HCT116 (cell line): ENCODE data around the gene ITPKA.

Source experiments
- EZH2 ChIP-seq: fragments of 200-600 bp; sonication (generic); IDR thresholded peaks from 2 replicates; pipeline ENCODE4 v1.6.1; 2017; ENCODE audit warnings: antibody characterized with exemption, mixed run types
- FOSL1 ChIP-seq: IDR thresholded peaks from 2 replicates; pipeline ENCODE4 v1.6.1; 2012; ENCODE audit warnings: low read depth
- POLR2A ChIP-seq: IDR thresholded peaks from 2 replicates; pipeline ENCODE4 v1.7.0; 2011; ENCODE audit warnings: borderline replicate concordance; ENCODE audit not compliant: insufficient read depth, insufficient read length; ENCODE audit errors: extremely low read depth
- POLR2AphosphoS5 ChIP-seq: IDR thresholded peaks from 2 replicates; pipeline ENCODE4 v1.6.1; 2011; ENCODE audit warnings: mild to moderate bottlenecking, low read depth, low read length, moderate library complexity
- SP1 ChIP-seq: IDR thresholded peaks from 2 replicates; pipeline ENCODE4 v1.6.1; 2012; ENCODE audit warnings: low read depth
- SRF ChIP-seq: IDR thresholded peaks from 2 replicates; pipeline ENCODE4 v1.6.1; 2012; ENCODE audit warnings: low read depth
- ZFX ChIP-seq: fragments of 450-650 bp; IDR thresholded peaks from 2 replicates; pipeline ENCODE4 v1.6.1; 2017
- TF ChIP-seq, protein P1 (sequence below), 3 experiments: fragments of 200-600 bp in 1 of 3; sonication (generic) in 1 of 3; IDR thresholded peaks in 2 of 3; conservative IDR thresholded peaks in 1 of 3; 2 replicates each; pipeline ENCODE4 v1.5.1; 2012 to 2017; ENCODE audit warnings: low read depth in 2 of 3, low read length in 2 of 3, antibody characterized with exemption in 1 of 3, borderline replicate concordance in 1 of 3, control low read depth in 1 of 3, mild to moderate bottlenecking in 1 of 3, mixed read lengths in 1 of 3, mixed run types in 1 of 3, moderate library complexity in 1 of 3; ENCODE audit not compliant: insufficient read depth in 1 of 3

DNA sequence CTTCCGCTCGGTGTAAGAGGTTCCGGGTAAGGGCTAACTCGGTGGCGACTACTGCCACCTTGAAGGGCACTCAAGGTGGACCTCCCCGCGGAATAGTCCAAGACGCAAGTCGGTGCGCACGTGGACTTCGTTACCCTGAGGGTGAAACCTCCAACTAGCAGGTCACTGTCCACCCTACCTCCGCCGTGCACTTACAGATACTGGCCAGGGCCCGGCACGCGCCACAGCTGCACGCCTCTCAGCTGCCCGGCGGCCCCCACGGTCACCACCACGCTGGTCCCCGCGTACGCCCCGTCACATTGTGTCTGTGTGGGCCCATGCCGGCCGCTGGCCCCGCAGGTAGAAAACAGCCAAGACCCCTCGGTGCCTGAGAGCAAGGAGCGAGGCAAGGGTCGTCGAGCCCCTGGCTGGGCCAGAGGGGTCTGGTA is 18.9 kb downstream of the ITPKA start:
- TF ChIP-seq, protein P1, sequence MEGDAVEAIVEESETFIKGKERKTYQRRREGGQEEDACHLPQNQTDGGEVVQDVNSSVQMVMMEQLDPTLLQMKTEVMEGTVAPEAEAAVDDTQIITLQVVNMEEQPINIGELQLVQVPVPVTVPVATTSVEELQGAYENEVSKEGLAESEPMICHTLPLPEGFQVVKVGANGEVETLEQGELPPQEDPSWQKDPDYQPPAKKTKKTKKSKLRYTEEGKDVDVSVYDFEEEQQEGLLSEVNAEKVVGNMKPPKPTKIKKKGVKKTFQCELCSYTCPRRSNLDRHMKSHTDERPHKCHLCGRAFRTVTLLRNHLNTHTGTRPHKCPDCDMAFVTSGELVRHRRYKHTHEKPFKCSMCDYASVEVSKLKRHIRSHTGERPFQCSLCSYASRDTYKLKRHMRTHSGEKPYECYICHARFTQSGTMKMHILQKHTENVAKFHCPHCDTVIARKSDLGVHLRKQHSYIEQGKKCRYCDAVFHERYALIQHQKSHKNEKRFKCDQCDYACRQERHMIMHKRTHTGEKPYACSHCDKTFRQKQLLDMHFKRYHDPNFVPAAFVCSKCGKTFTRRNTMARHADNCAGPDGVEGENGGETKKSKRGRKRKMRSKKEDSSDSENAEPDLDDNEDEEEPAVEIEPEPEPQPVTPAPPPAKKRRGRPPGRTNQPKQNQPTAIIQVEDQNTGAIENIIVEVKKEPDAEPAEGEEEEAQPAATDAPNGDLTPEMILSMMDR (IDR thresholded peaks at IDR 0.05 in 2 of 3, conservative IDR thresholded peaks at IDR 0.05 in 1 of 3; ENCODE audit: borderline replicate concordance in 1 of 3, insufficient read depth in 1 of 3, low read depth in 2 of 3, low read length in 2 of 3) = no peak
- TF ChIP-seq ZFX (no peak), POLR2A (no peak), POLR2AphosphoS5 (no peak), FOSL1 (no peak), SRF (no peak), EZH2 (no peak), SP1 (no peak)
